ENCODE results near the gene FNDC4. TPM values are rescaled to one million over a fixed set of nuclear protein-coding genes. Genes with fewer than 3 reads are reported as not detected.

FNDC4 gene
- total RNA-seq, 2 experiments from 2014 or later = not detected

DNA sequence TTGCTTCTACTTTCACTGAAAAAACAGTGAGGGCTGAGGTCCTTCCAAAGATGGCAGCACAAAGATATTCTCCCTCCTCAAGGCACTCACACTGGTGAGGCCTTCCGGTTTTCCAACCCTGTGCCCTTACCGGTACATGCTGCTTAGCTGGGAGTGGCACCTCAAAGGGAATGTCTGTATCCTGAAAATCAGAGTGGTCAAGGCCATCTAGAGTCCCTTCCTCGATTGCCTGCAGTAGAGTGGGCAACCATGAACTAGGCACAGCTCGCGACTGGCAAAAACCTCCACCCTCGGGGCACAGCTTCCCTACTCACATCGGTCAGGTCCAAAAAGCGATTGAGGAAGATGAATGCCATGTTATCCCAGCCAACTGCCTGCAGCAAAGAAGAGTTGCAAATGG is 49.4 kb downstream of the FNDC4 start:
- no TSS peak for BruUV-seq (replicated peaks)
- intact Hi-C loops (cut with micrococcal nuclease; ENCODE audit: unreplicated experiment) = no loop called here
- H2AFZ ChIP-seq (ENCODE audit: low read length) = no peak overlapping the region

GRCh38 chr2:27445155-27445554 is 49.8 kb downstream of the FNDC4 start:
- ChIA-PET CTCF (ENCODE audit: unreplicated experiment) (no interaction called here), POLR2A (interaction anchor here (0.7 kb wide), 1 partner anchor 27 kb away, joined by 3 read pairs; no protein-coding TSS in a partner anchor)
- peaks cover 29% of the 10 kb centered on the region; the same call in 1 of the 2 replicates for H3K36me3 ChIP-seq (ENCODE audit: insufficient read depth, low read length)
- no peak overlapping the region for H3K27ac ChIP-seq (ENCODE audit: low read depth, low read length, poor library complexity, severe bottlenecking)
- H3K79me2 ChIP-seq (ENCODE audit: insufficient read depth, low read depth, low read length) = no peaks in the 10 kb centered on the region
- H3K4me1 ChIP-seq (ENCODE audit: insufficient read depth, low read length, poor library complexity, severe bottlenecking) = no peaks in the 10 kb centered on the region
- H2AFZ ChIP-seq (ENCODE audit: low read length) = no peak overlapping the region
- no peak overlapping the region for H3K4me3 ChIP-seq (ENCODE audit: low read depth, low read length, poor library complexity, severe bottlenecking)
- no peaks in the 10 kb centered on the region for H3K9me2 ChIP-seq (ENCODE audit: insufficient read depth, low read length)
- no peak overlapping the region for H3K4me2 ChIP-seq (ENCODE audit: low read length)
- intact Hi-C loops (cut with micrococcal nuclease; ENCODE audit: unreplicated experiment) = no loop called here
- TF ChIP-seq, protein P1, sequence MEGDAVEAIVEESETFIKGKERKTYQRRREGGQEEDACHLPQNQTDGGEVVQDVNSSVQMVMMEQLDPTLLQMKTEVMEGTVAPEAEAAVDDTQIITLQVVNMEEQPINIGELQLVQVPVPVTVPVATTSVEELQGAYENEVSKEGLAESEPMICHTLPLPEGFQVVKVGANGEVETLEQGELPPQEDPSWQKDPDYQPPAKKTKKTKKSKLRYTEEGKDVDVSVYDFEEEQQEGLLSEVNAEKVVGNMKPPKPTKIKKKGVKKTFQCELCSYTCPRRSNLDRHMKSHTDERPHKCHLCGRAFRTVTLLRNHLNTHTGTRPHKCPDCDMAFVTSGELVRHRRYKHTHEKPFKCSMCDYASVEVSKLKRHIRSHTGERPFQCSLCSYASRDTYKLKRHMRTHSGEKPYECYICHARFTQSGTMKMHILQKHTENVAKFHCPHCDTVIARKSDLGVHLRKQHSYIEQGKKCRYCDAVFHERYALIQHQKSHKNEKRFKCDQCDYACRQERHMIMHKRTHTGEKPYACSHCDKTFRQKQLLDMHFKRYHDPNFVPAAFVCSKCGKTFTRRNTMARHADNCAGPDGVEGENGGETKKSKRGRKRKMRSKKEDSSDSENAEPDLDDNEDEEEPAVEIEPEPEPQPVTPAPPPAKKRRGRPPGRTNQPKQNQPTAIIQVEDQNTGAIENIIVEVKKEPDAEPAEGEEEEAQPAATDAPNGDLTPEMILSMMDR (conservative IDR thresholded peaks at IDR 0.05; ENCODE audit: low read length) = no peak
- no peak for TF ChIP-seq EZH2phosphoT487 (IDR thresholded peaks at IDR 0.05; ENCODE audit: borderline replicate concordance, low read depth, low read length)
- H3K9me3 ChIP-seq (ENCODE audit: low read length) = no peaks in the 10 kb centered on the region
- DNase-seq (ENCODE audit: low spot score) = no peak
- no TSS peak for BruUV-seq (replicated peaks)
- no peaks in the 10 kb centered on the region for H4K20me1 ChIP-seq (ENCODE audit: insufficient read depth, low read length)

More for the DNA sequence above, 49.4 kb downstream of the FNDC4 start:
- no peak overlapping the region for H3K4me2 ChIP-seq (ENCODE audit: low read length)
- H3K27ac ChIP-seq (ENCODE audit: low read depth, low read length, poor library complexity, severe bottlenecking) = no peak overlapping the region
- no peaks in the 10 kb centered on the region for H4K20me1 ChIP-seq (ENCODE audit: insufficient read depth, low read length)
- TF ChIP-seq EZH2phosphoT487 (IDR thresholded peaks at IDR 0.05; ENCODE audit: borderline replicate concordance, low read depth, low read length) = no peak
- TF ChIP-seq, protein P1 (conservative IDR thresholded peaks at IDR 0.05; ENCODE audit: low read length) = no peak
- no peaks in the 10 kb centered on the region for H3K9me2 ChIP-seq (ENCODE audit: insufficient read depth, low read length)
- POLR2A ChIA-PET = interaction anchor here (0.7 kb wide), 1 partner anchor 26 kb away, joined by 3 read pairs; no protein-coding TSS in a partner anchor
- H3K36me3 ChIP-seq (ENCODE audit: insufficient read depth, low read length) = peaks cover 24% of the 10 kb centered on the region; the same call in 1 of the 2 replicates
- no peak for DNase-seq (ENCODE audit: low spot score)
- CTCF ChIA-PET (ENCODE audit: unreplicated experiment) = no interaction called here
- H3K4me3 ChIP-seq (ENCODE audit: low read depth, low read length, poor library complexity, severe bottlenecking) = no peak overlapping the region
- no peaks in the 10 kb centered on the region for H3K79me2 ChIP-seq (ENCODE audit: insufficient read depth, low read depth, low read length)
- H3K9me3 ChIP-seq (ENCODE audit: low read length) = no peaks in the 10 kb centered on the region
- no peaks in the 10 kb centered on the region for H3K4me1 ChIP-seq (ENCODE audit: insufficient read depth, low read length, poor library complexity, severe bottlenecking)

GRCh38 chr2:27442920-27443282 is 52.1 kb downstream of the FNDC4 start:
- H3K4me2 ChIP-seq (ENCODE audit: low read length) = peak overlapping the region; percentile 8; the same call in 1 of the 2 replicates

More at GRCh38 chr2:27442920-27443282, 52.1 kb downstream of the FNDC4 start:
- H2AFZ ChIP-seq (ENCODE audit: low read length) = no peak overlapping the region
- CTCF ChIA-PET (ENCODE audit: unreplicated experiment) = no interaction called here
- H3K27ac ChIP-seq (ENCODE audit: low read depth, low read length, poor library complexity, severe bottlenecking) = no peak overlapping the region
- no peaks in the 10 kb centered on the region for H3K9me2 ChIP-seq (ENCODE audit: insufficient read depth, low read length)
- POLR2A ChIA-PET = no interaction called here
- intact Hi-C loops (cut with micrococcal nuclease; ENCODE audit: unreplicated experiment) = no loop called here
- no peak overlapping the region for H3K4me3 ChIP-seq (ENCODE audit: low read depth, low read length, poor library complexity, severe bottlenecking)
- H3K79me2 ChIP-seq (ENCODE audit: insufficient read depth, low read depth, low read length) = no peaks in the 10 kb centered on the region
- no peak for TF ChIP-seq EZH2phosphoT487 (IDR thresholded peaks at IDR 0.05; ENCODE audit: borderline replicate concordance, low read depth, low read length)
- TF ChIP-seq, protein P1 (conservative IDR thresholded peaks at IDR 0.05; ENCODE audit: low read length) = no peak
- H3K4me1 ChIP-seq (ENCODE audit: insufficient read depth, low read length, poor library complexity, severe bottlenecking) = no peaks in the 10 kb centered on the region
- H4K20me1 ChIP-seq (ENCODE audit: insufficient read depth, low read length) = no peaks in the 10 kb centered on the region
- no TSS peak for BruUV-seq (replicated peaks)
- peaks cover 49% of the 10 kb centered on the region for H3K36me3 ChIP-seq (ENCODE audit: insufficient read depth, low read length)
- no peak for DNase-seq (ENCODE audit: low spot score)
- no peaks in the 10 kb centered on the region for H3K9me3 ChIP-seq (ENCODE audit: low read length)

All from OCI-LY7 (cell line).